ENCODE results near the gene USP10. TPM values are rescaled to one million over a fixed set of nuclear protein-coding genes. Genes with fewer than 3 reads are reported as not detected.

The USP10 gene
- total RNA-seq, 1 experiment from 2014 or later: 203 TPM

DNA sequence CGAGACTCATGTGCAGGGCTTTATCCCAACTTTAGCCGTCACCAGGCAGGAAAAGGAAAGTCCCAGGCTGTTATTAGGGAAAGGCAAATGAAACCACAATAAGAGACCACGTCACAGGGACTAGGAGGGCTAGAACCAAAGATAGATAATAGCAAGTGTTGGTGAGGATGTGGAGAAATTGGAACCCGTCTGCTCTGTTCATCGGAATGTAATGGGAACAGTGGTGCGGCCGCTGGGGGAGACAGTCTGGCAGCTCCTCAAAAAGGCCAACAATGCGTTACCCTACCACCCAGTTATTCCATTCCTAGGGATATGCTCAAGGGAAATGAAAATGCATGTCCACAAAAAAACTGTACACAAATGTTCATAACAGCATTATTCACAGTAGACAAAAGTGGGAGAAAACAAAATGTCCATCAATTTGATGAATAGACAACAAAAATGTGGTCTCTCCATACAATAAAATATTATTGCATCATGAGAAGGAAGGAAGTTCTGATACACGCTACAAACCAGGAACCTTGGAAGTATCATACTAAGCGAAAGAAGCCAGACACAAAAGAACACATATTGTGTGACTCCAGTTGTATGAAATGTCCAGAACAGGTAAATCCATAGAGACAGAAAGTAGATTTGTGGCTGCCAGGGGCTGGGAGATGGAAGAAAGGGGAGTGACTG lies 19.5 kb upstream of the USP10 start:
- H2BK12ac ChIP-seq (ENCODE audit: insufficient read length, low read depth, low read length): no peak overlapping the region
- H3K36me3 Mint-ChIP-seq (ENCODE audit: insufficient read depth in 1 of 3, low read depth in 3 of 3): no peaks in the 10 kb centered on the region
- no peak overlapping the region for H3K9ac ChIP-seq (ENCODE audit: extremely low read depth, insufficient read length, low read length)
- no peak overlapping the region for H2BK20ac ChIP-seq (ENCODE audit: low read depth, low read length, poor library complexity, severe bottlenecking)
- no peaks in the 10 kb centered on the region for H3K79me2 ChIP-seq (ENCODE audit: insufficient read depth, low read length)
- peaks cover 0 to 3% of the 10 kb centered on the region in 2 experiments; a peak in 1 of 5 replicates for H3K9me3 Mint-ChIP-seq
- no peak overlapping the region for H3K23ac ChIP-seq (ENCODE audit: insufficient read length, low read depth, low read length)
- H3K4ac ChIP-seq (ENCODE audit: low read depth, low read length): no peak overlapping the region
- H3K27ac Mint-ChIP-seq: no peak overlapping the region; a peak in 1 of 7 replicates
- no peak overlapping the region for H4K91ac ChIP-seq (ENCODE audit: insufficient read length, low read depth, low read length)
- H3K18ac ChIP-seq (ENCODE audit: insufficient read length, low read depth, low read length): no peak overlapping the region
- no peak overlapping the region for H3K4me3 Mint-ChIP-seq
- H3K14ac ChIP-seq (ENCODE audit: insufficient read depth, low read length): no peak overlapping the region
- no peaks in the 10 kb centered on the region for H3K27me3 ChIP-seq (ENCODE audit: insufficient read depth, low read length)
- no peak overlapping the region for H2AK5ac ChIP-seq (ENCODE audit: insufficient read length, low read length)
- no peaks in the 10 kb centered on the region for H4K20me1 ChIP-seq (ENCODE audit: control insufficient read depth, insufficient read depth, insufficient read length)
- H4K8ac ChIP-seq (replicated peaks; ENCODE audit: insufficient read length, low read depth, low read length): no peak overlapping the region
- H2BK15ac ChIP-seq (ENCODE audit: low read depth, low read length): no peak overlapping the region
- no peak overlapping the region for H2BK120ac ChIP-seq (ENCODE audit: low read depth, low read length, poor library complexity, severe bottlenecking)
- H3K4me1 Mint-ChIP-seq: peaks cover 35 to 43% of the 10 kb centered on the region in 2 experiments
- peaks cover 33% of the 10 kb centered on the region for H3K27me3 Mint-ChIP-seq (ENCODE audit: low read depth)
- TF ChIP-seq CTCF (conservative IDR thresholded peaks at IDR 0.05): no peak
- H3K4me1 ChIP-seq (ENCODE audit: insufficient read depth, low read length): peaks cover 8% of the 10 kb centered on the region; the same call in 1 of the 2 replicates
- WGBS (ENCODE audit: extremely low coverage, insufficient read length, low lambda C conversion rate): no CpG with 5 or more reads among the region's 10 CpGs
- no peaks in the 10 kb centered on the region for H3K9me3 ChIP-seq (ENCODE audit: control insufficient read depth, low read depth, low read length)
- no peak overlapping the region for H3T11ph ChIP-seq (ENCODE audit: low read length)
- H3K27ac ChIP-seq (ENCODE audit: insufficient read length, low read depth, low read length): no peak overlapping the region
- no peak overlapping the region for H3K4me2 ChIP-seq (ENCODE audit: insufficient read depth, insufficient read length, low read length)
- DNase-seq: no peak
- H2BK5ac ChIP-seq (ENCODE audit: insufficient read length, low read length): no peak overlapping the region
- no peak overlapping the region for H4K5ac ChIP-seq (ENCODE audit: insufficient read length, low read depth, low read length)
- H3K79me1 ChIP-seq (ENCODE audit: insufficient read depth, low read depth, low read length, poor library complexity, severe bottlenecking): no peaks in the 10 kb centered on the region
- no peak overlapping the region for H2AFZ ChIP-seq (ENCODE audit: low read length)
- H3K56ac ChIP-seq (ENCODE audit: insufficient read length, low read depth, low read length): no peak overlapping the region
- no peaks in the 10 kb centered on the region for H3K23me2 ChIP-seq (ENCODE audit: insufficient read length, low read depth, low read length, poor library complexity, severe bottlenecking)

Data from H9 (cell line).